ENCODE results near the gene LY6G6D.

Gene LY6G6D

GRCh38 chr6:31767096-31767645 lies 52.0 kb downstream of the LY6G6D start:
- DNase-seq, result no peak

Measured in kidney glomerular epithelial cell (primary cell).